AG04450 (cell line): ENCODE results near the gene HOXC5. TPM values are rescaled to one million over a fixed set of nuclear protein-coding genes. Genes with fewer than 3 reads are reported as not detected.

Experiments
- CTCF ChIA-PET: fragments of 300-600, 350-600 bp; formaldehyde crosslinking; extraction: SDS; loops from one replicate; lab custom pipeline; 2022; ENCODE audit warnings: antibody characterized with exemption, inconsistent platforms; lab: Charles Lee
- POLR2A ChIA-PET: fragments of 350-600 bp; formaldehyde crosslinking; extraction: SDS; loops from one replicate; lab custom pipeline; 2021; ENCODE audit warnings: antibody characterized with exemption, inconsistent platforms; lab: Yijun Ruan, JAX
- DNase-seq: peaks from one replicate; pipeline ENCODE4 v3.0.0-alpha.2; 2011; ENCODE audit warnings: low read depth, low spot score
- H3K27ac ChIP-seq: one replicate; pipeline ENCODE4 v1.5.1; 2012; ENCODE audit warnings: low read depth, low read length, control low read depth
- H3K27me3 ChIP-seq: one replicate; pipeline ENCODE4 v1.6.0; 2012; ENCODE audit warnings: low read length; ENCODE audit not compliant: control insufficient read depth, insufficient read depth
- H3K4me3 ChIP-seq: 2 replicates; pipeline ENCODE4 v1.5.1; 2011; ENCODE audit warnings: mild to moderate bottlenecking, low read depth, low read length, control low read depth
- H3K9me3 ChIP-seq: 2 replicates; pipeline ENCODE4 v1.5.1; 2012; ENCODE audit warnings: low read length; ENCODE audit not compliant: control insufficient read depth, insufficient read depth
- CTCF ChIP-seq: IDR thresholded peaks from 2 replicates; pipeline ENCODE4 v1.5.1; 2011; ENCODE audit warnings: low read depth, low read length, control low read depth, inconsistent platforms
- polyA plus RNA-seq: library from polyadenylated mRNA; depleted of rRNA; stranded (reverse); fragments of >200 nt; gene quantifications from 2 replicates; pipeline ENCODE4 v1.2.3, GENCODE V29; 2011

HOXC5 gene
- polyA plus RNA-seq, 1 experiment, result not detected

- Histone ChIP-seq H3K9me3 (peaks cover 21% of the 10 kb centered on the region), H3K4me3 (no peak overlapping the region), H3K27me3 (peaks cover 84% of the 10 kb centered on the region), H3K27ac (no peak overlapping the region)
- no peak for DNase-seq
- TF ChIP-seq CTCF, result no peak
- CTCF ChIA-PET, result no interaction called here
- POLR2A ChIA-PET, result no interaction called here
Observed at GRCh38 chr12:54034785-54035310, 2.0 kb downstream of the HOXC5 start.

- Histone ChIP-seq H3K27ac (no peak overlapping the region), H3K4me3 (no peak overlapping the region), H3K9me3 (peaks cover 21% of the 10 kb centered on the region), H3K27me3 (peaks cover 86% of the 10 kb centered on the region)
- no peak for TF ChIP-seq CTCF
- CTCF ChIA-PET, result no interaction called here
- no peak for DNase-seq
- POLR2A ChIA-PET, result no interaction called here
Observed at GRCh38 chr12:54035568-54036264, 2.9 kb downstream of the HOXC5 start.

- CTCF ChIA-PET, result no interaction called here
- H3K4me3 ChIP-seq, result no peak overlapping the region
- H3K27ac ChIP-seq, result no peak overlapping the region
- no peak for DNase-seq
- POLR2A ChIA-PET, result no interaction called here
- peaks cover 21% of the 10 kb centered on the region for H3K9me3 ChIP-seq
- TF ChIP-seq CTCF, result no peak
- H3K27me3 ChIP-seq, result peaks cover 80% of the 10 kb centered on the region
Observed at GRCh38 chr12:54036620-54037359, 3.9 kb downstream of the HOXC5 start.

GRCh38 chr12:54037360-54038283, 4.8 kb downstream of the HOXC5 start:
- DNase-seq, result no peak
- TF ChIP-seq CTCF, result no peak
- H3K27ac ChIP-seq, result no peak overlapping the region
- ChIA-PET POLR2A (no interaction called here), CTCF (no interaction called here)
- peaks cover 16% of the 10 kb centered on the region for H3K9me3 ChIP-seq
- peaks cover 74% of the 10 kb centered on the region for H3K27me3 ChIP-seq
- no peak overlapping the region for H3K4me3 ChIP-seq
